Stimulated activated naive CD8-positive, alpha-beta T cell treated with anti-CD3 and anti-CD28 coated beads, Interleukin-15, amount 100 ng/mL, for 72 hours (primary cell): Measurements from ENCODE around the gene PON1.
A peak's percentile ranks its signal among the peaks of the same experiment; 100 is the strongest.

Experiments used
- ATAC-seq: fragments of 150-1000 bp; cut with Tn5 transposase; 2 replicates; pipeline ENCODE4 v1.10.0; 2021; ENCODE audit warnings: mild to moderate bottlenecking, moderate library complexity
- DNase-seq, 2 donors: peaks; one replicate each; pipeline ENCODE4 v3.0.0; 2021 to 2022
- H3K27ac Mint-ChIP-seq, 2 donors: one replicate each; pipeline ENCODE4 v1.8.0; 2022; ENCODE audit warnings: mild to moderate bottlenecking in 2 of 2, mixed read lengths in 2 of 2, moderate library complexity in 2 of 2
- H3K27me3 Mint-ChIP-seq: one replicate; pipeline ENCODE4 v1.8.0; 2022; ENCODE audit warnings: mixed read lengths
- H3K4me1 Mint-ChIP-seq: one replicate; pipeline ENCODE4 v1.8.0; 2022; ENCODE audit warnings: mild to moderate bottlenecking, mixed read lengths
- H3K4me3 Mint-ChIP-seq, 2 donors: one replicate each; pipeline ENCODE4 v1.8.0; 2022; ENCODE audit warnings: mild to moderate bottlenecking in 2 of 2, mixed read lengths in 2 of 2, moderate library complexity in 1 of 2
- H3K9me3 Mint-ChIP-seq, 2 donors: one replicate each; pipeline ENCODE4 v1.8.0; 2022; ENCODE audit warnings: mixed read lengths in 2 of 2

Gene PON1

DNA sequence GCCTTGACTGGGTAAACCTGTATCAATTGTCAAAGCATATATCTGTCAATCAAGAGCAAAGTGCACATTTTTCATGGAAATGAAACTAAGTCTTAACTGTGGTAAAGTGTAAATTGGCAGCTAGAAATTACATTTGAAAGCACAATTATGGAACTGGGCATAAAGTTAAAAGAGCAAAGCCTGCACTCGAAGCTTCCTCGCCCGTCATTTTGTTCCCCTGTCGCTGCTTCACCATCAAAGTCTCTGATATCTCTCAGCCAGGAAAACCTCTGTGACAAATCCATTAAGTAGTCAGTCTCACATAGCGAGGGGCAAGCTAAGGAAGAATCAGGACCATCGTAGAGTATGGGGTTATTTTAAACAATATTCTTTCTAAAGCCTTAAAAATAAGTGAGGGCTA, 27.9 kb downstream of the PON1 start:
- Mint-ChIP-seq H3K9me3 (no peaks in the 10 kb centered on the region), H3K4me1 (no peaks in the 10 kb centered on the region), H3K27ac (no peak overlapping the region), H3K27me3 (peaks cover 15% of the 10 kb centered on the region), H3K4me3 (no peak overlapping the region)
- no peak for ATAC-seq
- DNase-seq: no peak

DNA sequence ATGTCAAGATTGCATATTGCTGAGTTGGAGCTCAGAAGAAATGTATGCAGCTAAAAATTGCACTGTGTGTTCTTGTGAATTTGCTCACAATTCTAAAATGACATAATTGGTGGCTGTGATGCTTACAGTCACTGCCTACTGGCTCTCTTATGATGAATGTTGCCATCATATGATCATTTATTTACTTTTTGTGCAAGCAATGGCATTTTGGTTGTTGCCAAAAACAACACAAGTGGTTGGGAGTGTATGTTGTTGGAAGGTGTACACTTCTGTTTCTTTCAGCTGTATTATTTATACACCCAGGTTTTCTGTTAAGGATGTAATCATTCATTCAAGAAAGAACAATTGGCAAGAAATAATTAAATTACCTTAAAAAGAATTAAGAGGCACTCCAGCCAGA, 28.9 kb downstream of the PON1 start:
- DNase-seq: no peak
- Mint-ChIP-seq H3K4me1 (no peaks in the 10 kb centered on the region), H3K9me3 (no peaks in the 10 kb centered on the region), H3K27me3 (peaks cover 20% of the 10 kb centered on the region), H3K4me3 (no peak overlapping the region), H3K27ac (no peak overlapping the region)
- no peak for ATAC-seq

GRCh38 chr7:95290166-95290830, 34.0 kb downstream of the PON1 start:
- Mint-ChIP-seq H3K4me1 (no peaks in the 10 kb centered on the region), H3K4me3 (no peak overlapping the region), H3K9me3 (no peaks in the 10 kb centered on the region), H3K27me3 (peaks cover 21% of the 10 kb centered on the region), H3K27ac (peak overlapping the region in 1 of 2 donors; percentile 16)
- ATAC-seq (no peak), DNase-seq (no peak)

- Mint-ChIP-seq H3K4me1 (no peaks in the 10 kb centered on the region), H3K27me3 (peaks cover 21% of the 10 kb centered on the region), H3K4me3 (no peak overlapping the region), H3K27ac (no peak overlapping the region), H3K9me3 (no peaks in the 10 kb centered on the region)
- ATAC-seq (no peak), DNase-seq (no peak)
Observed at GRCh38 chr7:95286096-95286495, 38.2 kb downstream of the PON1 start.

DNA sequence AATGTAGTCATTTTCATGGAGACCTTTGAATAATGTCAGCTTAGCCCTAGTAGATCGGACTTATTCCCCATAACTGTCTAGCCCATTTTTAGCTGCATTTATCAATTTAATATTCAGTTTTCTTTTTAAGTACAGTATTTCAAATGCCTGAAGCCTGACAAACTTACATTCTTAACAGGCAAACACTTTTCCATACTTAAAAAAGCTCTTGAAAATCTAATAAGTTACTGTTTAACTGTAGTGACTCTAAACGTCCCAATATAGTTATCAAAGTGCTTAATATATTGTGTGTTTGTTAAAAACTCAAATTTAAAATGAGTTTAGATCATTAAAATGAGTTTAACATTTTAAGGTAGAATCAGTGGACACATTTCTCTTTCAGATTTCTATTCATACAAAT, 44.9 kb downstream of the PON1 start:
- no peaks in the 10 kb centered on the region for H3K4me1 Mint-ChIP-seq
- no peak overlapping the region for H3K27ac Mint-ChIP-seq
- no peaks in the 10 kb centered on the region for H3K27me3 Mint-ChIP-seq
- ATAC-seq: no peak
- no peak overlapping the region for H3K4me3 Mint-ChIP-seq
- H3K9me3 Mint-ChIP-seq: no peaks in the 10 kb centered on the region
- DNase-seq: no peak

GRCh38 chr7:95276114-95276513, 48.2 kb downstream of the PON1 start:
- Mint-ChIP-seq H3K9me3 (no peaks in the 10 kb centered on the region), H3K4me3 (no peak overlapping the region), H3K27me3 (no peaks in the 10 kb centered on the region), H3K4me1 (no peaks in the 10 kb centered on the region), H3K27ac (no peak overlapping the region)
- ATAC-seq: no peak
- DNase-seq: no peak

- DNase-seq: no peak
- Mint-ChIP-seq H3K4me1 (no peaks in the 10 kb centered on the region), H3K27ac (no peak overlapping the region), H3K27me3 (no peaks in the 10 kb centered on the region), H3K9me3 (no peaks in the 10 kb centered on the region), H3K4me3 (no peak overlapping the region)
- no peak for ATAC-seq
Observed at GRCh38 chr7:95269640-95270039, 54.7 kb downstream of the PON1 start.

- H3K27ac Mint-ChIP-seq: no peak overlapping the region
- ATAC-seq: no peak
- no peaks in the 10 kb centered on the region for H3K27me3 Mint-ChIP-seq
- H3K4me3 Mint-ChIP-seq: no peak overlapping the region
- H3K4me1 Mint-ChIP-seq: no peaks in the 10 kb centered on the region
- H3K9me3 Mint-ChIP-seq: no peaks in the 10 kb centered on the region
- DNase-seq: no peak
Observed at GRCh38 chr7:95267754-95268153, 56.6 kb downstream of the PON1 start.

DNA sequence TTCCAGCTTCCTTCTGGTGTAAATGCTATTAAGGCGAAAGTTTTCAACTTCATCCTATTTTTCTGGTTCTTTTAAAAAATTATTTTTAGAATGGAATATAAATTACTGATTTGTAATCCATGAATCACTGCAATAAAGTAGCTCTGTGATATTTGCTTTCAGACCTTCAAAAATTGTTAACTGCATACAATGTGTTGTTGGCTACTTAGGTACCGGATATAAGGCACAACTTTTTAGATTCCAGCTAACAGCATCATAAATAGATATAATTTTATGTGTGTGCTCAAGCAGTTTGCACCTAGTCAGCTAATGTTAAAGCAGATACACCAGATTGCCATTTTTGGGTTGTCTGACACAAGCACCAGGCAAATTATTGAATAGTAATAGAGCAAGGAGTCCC, 58.7 kb downstream of the PON1 start:
- DNase-seq: no peak
- Mint-ChIP-seq H3K9me3 (no peaks in the 10 kb centered on the region), H3K27me3 (no peaks in the 10 kb centered on the region), H3K4me1 (no peaks in the 10 kb centered on the region), H3K4me3 (no peak overlapping the region), H3K27ac (no peak overlapping the region)
- ATAC-seq: no peak

DNA sequence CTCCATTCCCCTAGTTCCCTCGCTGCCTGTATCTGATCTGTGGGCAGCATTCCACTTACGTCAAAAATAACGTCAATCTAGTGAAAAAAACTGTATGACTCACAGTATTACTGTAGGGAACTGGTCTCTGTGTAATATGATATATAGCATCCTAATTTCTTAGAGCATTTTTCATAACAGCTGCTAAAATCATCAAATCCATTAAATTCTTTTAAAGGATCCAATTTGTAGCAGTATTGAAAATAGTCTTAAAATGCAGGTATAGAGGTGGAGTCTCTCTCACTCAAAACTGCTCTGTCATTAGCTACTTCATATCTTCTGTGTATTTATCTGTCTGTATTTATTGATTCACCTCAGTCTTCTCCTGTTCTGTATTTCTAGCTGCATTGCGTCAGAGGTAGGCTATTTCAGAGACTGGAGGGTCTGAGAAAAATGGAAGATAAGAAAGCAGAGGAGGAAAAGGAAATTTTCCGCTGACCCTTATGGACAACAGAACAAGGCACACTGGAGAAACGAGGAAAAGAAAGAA, 59.9 kb downstream of the PON1 start:
- no peak for ATAC-seq
- Mint-ChIP-seq H3K4me1 (no peaks in the 10 kb centered on the region), H3K27ac (no peak overlapping the region), H3K27me3 (no peaks in the 10 kb centered on the region), H3K4me3 (no peak overlapping the region), H3K9me3 (no peaks in the 10 kb centered on the region)
- no peak for DNase-seq

- H3K4me3 Mint-ChIP-seq: no peak overlapping the region
- H3K27ac Mint-ChIP-seq: no peak overlapping the region
- no peak for DNase-seq
- H3K9me3 Mint-ChIP-seq: no peaks in the 10 kb centered on the region
- H3K4me1 Mint-ChIP-seq: no peaks in the 10 kb centered on the region
- no peak for ATAC-seq
- H3K27me3 Mint-ChIP-seq: no peaks in the 10 kb centered on the region
Observed at GRCh38 chr7:95263785-95264362, 60.5 kb downstream of the PON1 start.

DNA sequence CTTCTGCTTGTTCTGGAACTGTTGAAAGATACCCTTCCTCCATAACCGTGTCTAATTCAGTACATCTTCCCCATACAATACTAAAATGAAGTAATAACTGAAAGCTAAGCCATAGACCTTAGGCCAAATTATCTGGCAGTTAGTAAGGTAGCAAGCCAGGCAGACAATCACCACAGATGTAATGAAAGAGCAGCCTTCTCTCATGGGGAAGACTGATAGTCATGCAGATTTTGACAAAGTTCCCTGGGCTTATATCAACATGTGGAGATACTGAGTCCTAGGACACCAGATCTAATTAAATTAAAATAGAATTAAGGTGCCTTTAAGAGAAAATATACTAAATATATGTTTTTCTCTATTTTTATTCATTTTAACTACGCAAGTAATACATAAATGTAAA, 61.5 kb downstream of the PON1 start:
- Mint-ChIP-seq H3K27me3 (no peaks in the 10 kb centered on the region), H3K4me3 (no peak overlapping the region), H3K4me1 (no peaks in the 10 kb centered on the region), H3K9me3 (no peaks in the 10 kb centered on the region), H3K27ac (no peak overlapping the region)
- ATAC-seq (no peak), DNase-seq (no peak)

GRCh38 chr7:95261895-95262415, 62.4 kb downstream of the PON1 start:
- ATAC-seq (no peak), DNase-seq (no peak)
- Mint-ChIP-seq H3K9me3 (no peaks in the 10 kb centered on the region), H3K27ac (no peak overlapping the region), H3K4me1 (no peaks in the 10 kb centered on the region), H3K27me3 (no peaks in the 10 kb centered on the region), H3K4me3 (no peak overlapping the region)

DNA sequence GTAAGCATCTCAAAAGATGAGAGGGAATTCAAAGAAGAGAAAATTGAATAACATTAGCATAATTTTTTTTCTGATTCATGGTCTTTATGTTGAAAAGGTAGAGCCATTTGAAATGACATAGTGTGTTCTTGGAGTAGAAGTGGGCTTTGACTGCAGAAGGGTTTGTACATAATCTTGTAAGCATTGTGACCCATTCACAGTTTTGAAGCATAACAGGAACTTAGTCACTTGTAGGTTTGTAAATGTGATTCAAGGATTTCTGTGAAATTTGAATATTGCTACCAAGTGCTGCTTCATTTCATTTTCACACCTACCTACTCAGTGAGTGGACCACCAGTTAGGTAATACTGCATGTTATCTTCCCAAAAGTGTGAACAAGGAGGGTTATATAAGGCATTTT, 68.6 kb downstream of the PON1 start:
- Mint-ChIP-seq H3K27ac (no peak overlapping the region), H3K27me3 (no peaks in the 10 kb centered on the region), H3K9me3 (no peaks in the 10 kb centered on the region), H3K4me3 (no peak overlapping the region), H3K4me1 (no peaks in the 10 kb centered on the region)
- DNase-seq (no peak), ATAC-seq (no peak)

DNA sequence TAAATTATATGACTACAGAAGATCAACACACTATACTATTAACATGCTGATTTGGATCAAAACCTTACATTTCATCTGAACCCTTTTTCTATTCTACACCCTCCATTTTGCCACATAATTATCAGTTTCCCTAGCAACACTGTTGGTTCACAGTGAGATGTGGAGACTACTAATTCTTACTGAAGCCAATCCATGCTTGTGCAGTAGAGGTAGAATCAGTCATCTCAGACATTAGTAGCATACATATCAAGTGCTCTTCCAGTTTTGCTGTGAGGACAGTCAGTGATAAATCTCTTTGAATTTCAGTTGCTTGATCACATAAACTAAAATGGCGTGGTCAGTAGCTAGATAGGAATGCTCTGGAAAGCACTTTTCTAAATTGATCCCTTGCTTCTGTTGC, 70.3 kb downstream of the PON1 start:
- no peak overlapping the region for H3K27ac Mint-ChIP-seq

DNA sequence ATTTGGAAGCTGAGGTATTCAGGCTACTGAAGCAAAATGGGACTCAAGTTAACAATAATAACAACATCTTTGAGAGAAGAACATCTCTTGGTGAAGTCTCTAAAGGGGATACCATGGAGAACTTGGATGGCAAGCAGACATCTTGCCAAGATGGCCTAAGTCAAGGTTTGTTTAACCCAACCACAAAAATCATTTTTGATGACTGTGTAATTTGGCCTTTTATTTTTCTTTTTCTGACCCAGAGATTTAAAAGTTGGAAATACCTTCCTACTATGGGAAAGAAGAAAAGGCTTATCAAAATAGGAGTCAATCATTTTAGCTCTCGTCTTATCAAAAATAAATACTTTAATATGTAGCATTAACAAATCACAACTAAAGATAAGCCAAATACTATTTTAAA, 72.4 kb downstream of the PON1 start:
- Mint-ChIP-seq H3K9me3 (no peaks in the 10 kb centered on the region), H3K27ac (no peak overlapping the region), H3K27me3 (no peaks in the 10 kb centered on the region), H3K4me1 (no peaks in the 10 kb centered on the region), H3K4me3 (no peak overlapping the region)
- no peak for ATAC-seq
- DNase-seq: no peak

More for the DNA sequence above, 70.3 kb downstream of the PON1 start:
- H3K27me3 Mint-ChIP-seq: no peaks in the 10 kb centered on the region
- no peak overlapping the region for H3K4me3 Mint-ChIP-seq
- no peak for DNase-seq
- no peaks in the 10 kb centered on the region for H3K9me3 Mint-ChIP-seq
- no peak for ATAC-seq
- H3K4me1 Mint-ChIP-seq: no peaks in the 10 kb centered on the region

DNA sequence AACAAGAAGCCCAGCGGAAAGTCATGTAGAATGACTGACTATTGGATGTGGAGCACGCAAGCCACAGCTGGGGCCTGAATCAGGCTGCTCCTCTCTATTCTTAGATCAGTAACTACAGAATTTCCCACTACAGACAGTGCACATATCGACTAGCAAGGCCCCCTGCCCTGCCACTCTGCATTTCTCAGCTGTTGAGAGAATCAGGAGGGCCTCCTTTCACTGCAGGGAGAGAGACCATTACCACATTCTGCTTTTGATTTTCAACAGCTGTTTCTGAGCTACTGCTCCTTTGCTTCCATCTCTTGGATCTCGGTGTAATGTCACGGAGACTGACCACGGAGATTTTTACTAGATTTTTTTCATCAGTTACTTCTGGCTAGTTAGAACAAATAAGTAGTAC, 73.8 kb downstream of the PON1 start:
- Mint-ChIP-seq H3K27me3 (peaks cover 2% of the 10 kb centered on the region), H3K27ac (no peak overlapping the region), H3K9me3 (no peaks in the 10 kb centered on the region), H3K4me1 (no peaks in the 10 kb centered on the region), H3K4me3 (no peak overlapping the region)
- no peak for ATAC-seq
- no peak for DNase-seq
